Cerebellar nuclear complex (tissue), 1 donor: ENCODE results near the gene DAGLA.

Experiments used
- DNase-seq, 2 experiments: peaks; one replicate each; lab custom pipeline; 2025; lab: John Stamatoyannopoulos, UW

Gene DAGLA

GRCh38 chr11:61779666-61780525 is 99.7 kb downstream of the DAGLA start:
- no peak for DNase-seq

GRCh38 chr11:61780581-61781162 is 100.5 kb downstream of the DAGLA start:
- DNase-seq = no peak

GRCh38 chr11:61781585-61781984 is 101.4 kb downstream of the DAGLA start:
- no peak for DNase-seq

GRCh38 chr11:61782299-61782698 is 102.1 kb downstream of the DAGLA start:
- DNase-seq = no peak

GRCh38 chr11:61782841-61783240 is 102.7 kb downstream of the DAGLA start:
- DNase-seq = no peak

- DNase-seq = no peak
Measured at GRCh38 chr11:61783717-61784505, 103.7 kb downstream of the DAGLA start.

GRCh38 chr11:61784506-61784805 is 104.3 kb downstream of the DAGLA start:
- no peak for DNase-seq

GRCh38 chr11:61785837-61786402 is 105.7 kb downstream of the DAGLA start:
- DNase-seq = no peak

- DNase-seq = no peak
Measured at GRCh38 chr11:61787928-61788491, 107.8 kb downstream of the DAGLA start.

GRCh38 chr11:61791737-61792309 is 111.6 kb downstream of the DAGLA start:
- DNase-seq = no peak

GRCh38 chr11:61792310-61793082 is 112.3 kb downstream of the DAGLA start, which contains the start of the genes FEN1 and TMEM258:
TSS of gene FEN1 (plus strand) at chr11:61792911. CDS start at chr11:61795362, 2,451 bp downstream.
TSS of gene TMEM258 (minus strand) at chr11:61792599. CDS start at chr11:61792558, 41 bp downstream.
- DNase-seq = peak; percentile 28 to 88

- DNase-seq = no peak
Measured at GRCh38 chr11:61793083-61793828, 113.1 kb downstream of the DAGLA start.

GRCh38 chr11:61793829-61794204 is 113.6 kb downstream of the DAGLA start:
- DNase-seq = no peak

- no peak for DNase-seq
Measured at GRCh38 chr11:61794579-61794978, 114.4 kb downstream of the DAGLA start.

GRCh38 chr11:61795459-61795858 is 115.3 kb downstream of the DAGLA start:
- DNase-seq = no peak

GRCh38 chr11:61795876-61796526 is 115.8 kb downstream of the DAGLA start:
- DNase-seq = no peak
